ENCODE results near the gene TXNDC11.

Gene TXNDC11

GRCh38 chr16:11679941-11680911 lies 62.4 kb downstream of the TXNDC11 start:
- WGBS, 2 experiments (ENCODE audit: insufficient coverage in 2 of 2), result 92 to 96% methylated on average over 6 to 9 of the region's 12 CpGs
- Histone ChIP-seq H3K27ac (ENCODE audit: low read depth, low read length, severe bottlenecking) (no peak overlapping the region), H3K4me3 (ENCODE audit: extremely low read depth, insufficient read depth, low read length, poor library complexity, severe bottlenecking) (no peak overlapping the region), H3K4me1 (ENCODE audit: control insufficient read depth, insufficient read depth, low read length, poor library complexity, severe bottlenecking) (peaks cover 24% of the 10 kb centered on the region), H3K9me3 (ENCODE audit: control insufficient read depth, low read length) (no peaks in the 10 kb centered on the region), H3K36me3 (ENCODE audit: control insufficient read depth, insufficient read depth, low read length) (peaks cover 89% of the 10 kb centered on the region)

- H3K36me3 ChIP-seq (ENCODE audit: control insufficient read depth, insufficient read depth, low read length), result peaks cover 82% of the 10 kb centered on the region
- WGBS, 2 experiments (ENCODE audit: insufficient coverage in 2 of 2), result 91 to 93% methylated on average over 13 of the region's 13 CpGs
- no peak overlapping the region for H3K27ac ChIP-seq (ENCODE audit: low read depth, low read length, severe bottlenecking)
- peaks cover 29% of the 10 kb centered on the region for H3K4me1 ChIP-seq (ENCODE audit: control insufficient read depth, insufficient read depth, low read length, poor library complexity, severe bottlenecking)
- no peaks in the 10 kb centered on the region for H3K9me3 ChIP-seq (ENCODE audit: control insufficient read depth, low read length)
- H3K4me3 ChIP-seq (ENCODE audit: extremely low read depth, insufficient read depth, low read length, poor library complexity, severe bottlenecking), result no peak overlapping the region
Measured at GRCh38 chr16:11679250-11679649, 63.4 kb downstream of the TXNDC11 start.

- Histone ChIP-seq H3K4me3 (ENCODE audit: extremely low read depth, insufficient read depth, low read length, poor library complexity, severe bottlenecking) (no peak overlapping the region), H3K36me3 (ENCODE audit: control insufficient read depth, insufficient read depth, low read length) (peaks cover 75% of the 10 kb centered on the region), H3K27ac (ENCODE audit: low read depth, low read length, severe bottlenecking) (peak overlapping the region; percentile 10), H3K9me3 (ENCODE audit: control insufficient read depth, low read length) (no peaks in the 10 kb centered on the region), H3K4me1 (ENCODE audit: control insufficient read depth, insufficient read depth, low read length, poor library complexity, severe bottlenecking) (peaks cover 29% of the 10 kb centered on the region)
- WGBS, 2 experiments (ENCODE audit: insufficient coverage in 2 of 2), result 90 to 95% methylated on average over 11 of the region's 18 CpGs
Measured at GRCh38 chr16:11677959-11678881, 64.4 kb downstream of the TXNDC11 start.

GRCh38 chr16:11677451-11677951 lies 65.2 kb downstream of the TXNDC11 start:
- peak overlapping the region; percentile 45 for H3K27ac ChIP-seq (ENCODE audit: low read depth, low read length, severe bottlenecking)
- peaks cover 76% of the 10 kb centered on the region for H3K36me3 ChIP-seq (ENCODE audit: control insufficient read depth, insufficient read depth, low read length)
- H3K4me3 ChIP-seq (ENCODE audit: extremely low read depth, insufficient read depth, low read length, poor library complexity, severe bottlenecking), result no peak overlapping the region
- peaks cover 27% of the 10 kb centered on the region for H3K4me1 ChIP-seq (ENCODE audit: control insufficient read depth, insufficient read depth, low read length, poor library complexity, severe bottlenecking)
- 89% methylated on average over 5 to 9 of the region's 9 CpGs for WGBS, 2 experiments (ENCODE audit: insufficient coverage in 2 of 2)
- no peaks in the 10 kb centered on the region for H3K9me3 ChIP-seq (ENCODE audit: control insufficient read depth, low read length)

- Histone ChIP-seq H3K27ac (ENCODE audit: low read depth, low read length, severe bottlenecking) (peak overlapping the region; percentile 45), H3K4me1 (ENCODE audit: control insufficient read depth, insufficient read depth, low read length, poor library complexity, severe bottlenecking) (peaks cover 25% of the 10 kb centered on the region), H3K36me3 (ENCODE audit: control insufficient read depth, insufficient read depth, low read length) (peaks cover 74% of the 10 kb centered on the region), H3K9me3 (ENCODE audit: control insufficient read depth, low read length) (no peaks in the 10 kb centered on the region), H3K4me3 (ENCODE audit: extremely low read depth, insufficient read depth, low read length, poor library complexity, severe bottlenecking) (no peak overlapping the region)
- 92 to 94% methylated on average over 9 to 12 of the region's 14 CpGs for WGBS, 2 experiments (ENCODE audit: insufficient coverage in 2 of 2)
Measured at GRCh38 chr16:11676799-11677198, 65.9 kb downstream of the TXNDC11 start.

GRCh38 chr16:11675561-11676511 lies 66.8 kb downstream of the TXNDC11 start:
- Histone ChIP-seq H3K27ac (ENCODE audit: low read depth, low read length, severe bottlenecking) (no peak overlapping the region), H3K36me3 (ENCODE audit: control insufficient read depth, insufficient read depth, low read length) (peaks cover 65% of the 10 kb centered on the region), H3K4me3 (ENCODE audit: extremely low read depth, insufficient read depth, low read length, poor library complexity, severe bottlenecking) (no peak overlapping the region), H3K4me1 (ENCODE audit: control insufficient read depth, insufficient read depth, low read length, poor library complexity, severe bottlenecking) (peaks cover 25% of the 10 kb centered on the region), H3K9me3 (ENCODE audit: control insufficient read depth, low read length) (no peaks in the 10 kb centered on the region)
- WGBS, 2 experiments (ENCODE audit: insufficient coverage in 2 of 2), result 90 to 92% methylated on average over 41 to 42 of the region's 42 CpGs

GRCh38 chr16:11674818-11675560 lies 67.7 kb downstream of the TXNDC11 start:
- Histone ChIP-seq H3K36me3 (ENCODE audit: control insufficient read depth, insufficient read depth, low read length) (peaks cover 56% of the 10 kb centered on the region), H3K27ac (ENCODE audit: low read depth, low read length, severe bottlenecking) (no peak overlapping the region), H3K9me3 (ENCODE audit: control insufficient read depth, low read length) (no peaks in the 10 kb centered on the region), H3K4me3 (ENCODE audit: extremely low read depth, insufficient read depth, low read length, poor library complexity, severe bottlenecking) (no peak overlapping the region), H3K4me1 (ENCODE audit: control insufficient read depth, insufficient read depth, low read length, poor library complexity, severe bottlenecking) (peaks cover 29% of the 10 kb centered on the region)
- WGBS, 2 experiments (ENCODE audit: insufficient coverage in 2 of 2), result 86 to 96% methylated on average over 12 to 14 of the region's 15 CpGs

- peaks cover 50% of the 10 kb centered on the region for H3K36me3 ChIP-seq (ENCODE audit: control insufficient read depth, insufficient read depth, low read length)
- peaks cover 32% of the 10 kb centered on the region for H3K4me1 ChIP-seq (ENCODE audit: control insufficient read depth, insufficient read depth, low read length, poor library complexity, severe bottlenecking)
- no peak overlapping the region for H3K27ac ChIP-seq (ENCODE audit: low read depth, low read length, severe bottlenecking)
- H3K9me3 ChIP-seq (ENCODE audit: control insufficient read depth, low read length), result no peaks in the 10 kb centered on the region
- 94% methylated on average over 24 to 25 of the region's 25 CpGs for whole genome bisulfite sequencing, 2 experiments (ENCODE audit: insufficient coverage in 2 of 2)
- no peak overlapping the region for H3K4me3 ChIP-seq (ENCODE audit: extremely low read depth, insufficient read depth, low read length, poor library complexity, severe bottlenecking)
Measured at GRCh38 chr16:11674001-11674817, 68.4 kb downstream of the TXNDC11 start.
